Mesenchymal stem cell (in vitro differentiated cells and primary cell): ENCODE measurements around the gene KRTAP21-3. TPM values are rescaled to one million over a fixed set of nuclear protein-coding genes. Genes with fewer than 3 reads are reported as not detected.

Experiments used
- DNase-seq: peaks from one replicate; pipeline ENCODE4 v3.0.0-alpha.2; 2013
- H2AFZ ChIP-seq: one replicate; pipeline ENCODE4 v1.6.1; 2013; ENCODE audit warnings: low read depth, mild to moderate bottlenecking, control low read depth, inconsistent platforms, low read length, moderate library complexity
- H2AK5ac ChIP-seq: 2 replicates; pipeline ENCODE4 v1.6.1; 2013; ENCODE audit warnings: low read length, moderate library complexity, mild to moderate bottlenecking, inconsistent platforms; ENCODE audit not compliant: severe bottlenecking
- H2BK120ac ChIP-seq: one replicate; pipeline ENCODE4 v1.6.1; 2013; ENCODE audit warnings: low read depth, mild to moderate bottlenecking, inconsistent platforms, low read length, moderate library complexity
- H2BK12ac ChIP-seq, 2 experiments: one replicate each; pipeline ENCODE4 v1.6.1; 2013; ENCODE audit warnings: inconsistent platforms in 2 of 2, low read length in 2 of 2, mild to moderate bottlenecking in 2 of 2, moderate library complexity in 2 of 2, control low read depth in 1 of 2
- H2BK15ac ChIP-seq: one replicate; pipeline ENCODE4 v1.6.1; 2013; ENCODE audit warnings: mild to moderate bottlenecking, low read depth, inconsistent platforms; ENCODE audit not compliant: poor library complexity, severe bottlenecking
- H2BK5ac ChIP-seq: 2 replicates; pipeline ENCODE4 v1.6.1; 2013; ENCODE audit warnings: low read depth, mild to moderate bottlenecking, low read length, control low read depth, inconsistent platforms; ENCODE audit not compliant: poor library complexity, severe bottlenecking
- H3K14ac ChIP-seq, 2 experiments: one replicate each; pipeline ENCODE4 v1.6.1; 2013; ENCODE audit warnings: inconsistent platforms in 2 of 2, low read length in 2 of 2, control low read depth in 1 of 2, mild to moderate bottlenecking in 1 of 2, moderate library complexity in 1 of 2
- H3K18ac ChIP-seq, 2 experiments: one replicate each; pipeline ENCODE4 v1.6.1; 2013; ENCODE audit warnings: inconsistent platforms in 2 of 2, low read length in 2 of 2, control low read depth in 1 of 2, low read depth in 1 of 2, mild to moderate bottlenecking in 1 of 2
- H3K23ac ChIP-seq, 2 experiments: one replicate each; pipeline ENCODE4 v1.6.1; 2013; ENCODE audit warnings: inconsistent platforms in 2 of 2, low read length in 2 of 2, mild to moderate bottlenecking in 2 of 2, moderate library complexity in 2 of 2, control low read depth in 1 of 2
- H3K27ac ChIP-seq: 2 replicates; pipeline ENCODE4 v1.5.1; 2013; ENCODE audit warnings: mild to moderate bottlenecking, moderate library complexity, low read length, control low read depth, inconsistent platforms; ENCODE audit not compliant: poor library complexity, severe bottlenecking
- H3K27me3 ChIP-seq, 2 experiments: 2 replicates each; pipeline versions ENCODE4 v1.6.1 to v1.7.0; 2013; ENCODE audit warnings: low read length in 2 of 2, mild to moderate bottlenecking in 2 of 2, moderate library complexity in 2 of 2, control low read depth in 1 of 2, inconsistent platforms in 1 of 2; ENCODE audit not compliant: control insufficient read depth in 1 of 2, insufficient read depth in 1 of 2
- H3K36me3 ChIP-seq, 2 experiments: 2 replicates each; pipeline versions ENCODE4 v1.6.1 to v1.7.0; 2013; ENCODE audit warnings: low read length in 2 of 2, control low read depth in 1 of 2, inconsistent platforms in 1 of 2, low read depth in 1 of 2, mild to moderate bottlenecking in 1 of 2; ENCODE audit not compliant: insufficient read depth in 2 of 2, control insufficient read depth in 1 of 2
- H3K4ac ChIP-seq, 2 experiments: one replicate each; pipeline ENCODE4 v1.6.1; 2013; ENCODE audit warnings: inconsistent platforms in 2 of 2, low read length in 2 of 2, mild to moderate bottlenecking in 2 of 2, moderate library complexity in 2 of 2, control low read depth in 1 of 2, low read depth in 1 of 2
- H3K4me1 ChIP-seq: 2 replicates; pipeline ENCODE4 v1.6.1; 2013; ENCODE audit warnings: low read depth, low read length, control low read depth; ENCODE audit not compliant: control insufficient read depth, insufficient read depth
- H3K4me2 ChIP-seq: 2 replicates; pipeline ENCODE4 v1.6.1; 2013; ENCODE audit warnings: low read length, mild to moderate bottlenecking, inconsistent platforms; ENCODE audit not compliant: poor library complexity, severe bottlenecking
- H3K4me3 ChIP-seq, 2 experiments: 2 replicates each; pipeline versions ENCODE4 v1.5.1 to v1.7.0; 2013; ENCODE audit warnings: low read length in 2 of 2, mild to moderate bottlenecking in 2 of 2, control low read depth in 1 of 2, low read depth in 1 of 2; ENCODE audit not compliant: insufficient read depth in 1 of 2
- H3K79me1 ChIP-seq: replicated peaks from 2 replicates; pipeline ENCODE4 v1.6.1; 2013; ENCODE audit warnings: mild to moderate bottlenecking, control low read depth, low read length, inconsistent platforms; ENCODE audit not compliant: poor library complexity, severe bottlenecking
- H3K9ac ChIP-seq: 2 replicates; pipeline ENCODE4 v1.7.0; 2013; ENCODE audit warnings: mild to moderate bottlenecking, low read length, moderate library complexity
- H3K9me3 ChIP-seq: 2 replicates; pipeline ENCODE4 v1.7.0; 2013; ENCODE audit warnings: mild to moderate bottlenecking, low read length; ENCODE audit not compliant: control insufficient read depth
- H4K8ac ChIP-seq: one replicate; pipeline ENCODE4 v1.6.1; 2013; ENCODE audit warnings: inconsistent platforms, mild to moderate bottlenecking, low read length, moderate library complexity
- H4K91ac ChIP-seq: one replicate; pipeline ENCODE4 v1.6.1; 2013; ENCODE audit warnings: mild to moderate bottlenecking, low read length, inconsistent platforms
- WGBS: methylation state at CpG from one replicate; pipeline ENCODE4 v1.1.7; 2013; ENCODE audit warnings: mixed read lengths; 5-methylcytosine and 5-hydroxymethylcytosine counted together
- small RNA-seq: library from polyadenylated mRNA; stranded (forward); fragments of <200 nt; extraction: miRNeasy Mini kit (QIAGEN cat#:217004); gene quantifications from one replicate; pipeline ENCODE3, GENCODE V24; 2013; ENCODE audit warnings: low read depth

Gene KRTAP21-3

GRCh38 chr21:30674312-30674711, 44.3 kb downstream of the KRTAP21-3 start:
- no peak overlapping the region for H3K23ac ChIP-seq
- H3K18ac ChIP-seq, result no peak overlapping the region
- H3K27me3 ChIP-seq, result no peaks in the 10 kb centered on the region
- peaks cover 12% of the 10 kb centered on the region for H3K9me3 ChIP-seq
- no peak for DNase-seq
- H3K14ac ChIP-seq, result no peak overlapping the region
- WGBS, result 67% methylated on average over 1 of the region's 1 CpG
- H3K36me3 ChIP-seq, result no peaks in the 10 kb centered on the region
- no peak overlapping the region for H3K4ac ChIP-seq
- no peak overlapping the region for H2BK120ac ChIP-seq
- no peak overlapping the region for H2AFZ ChIP-seq
- no peak overlapping the region for H2AK5ac ChIP-seq
- H2BK12ac ChIP-seq, result no peak overlapping the region
- no peak overlapping the region for H2BK15ac ChIP-seq
- no peak overlapping the region for H3K4me3 ChIP-seq
- no peaks in the 10 kb centered on the region for H3K79me1 ChIP-seq
- H4K8ac ChIP-seq, result no peak overlapping the region
- no peak overlapping the region for H4K91ac ChIP-seq
- no peak overlapping the region for H3K4me2 ChIP-seq
- H3K27ac ChIP-seq, result no peak overlapping the region
- no peak overlapping the region for H3K9ac ChIP-seq
- no peak overlapping the region for H2BK5ac ChIP-seq
- H3K4me1 ChIP-seq, result no peaks in the 10 kb centered on the region

GRCh38 chr21:30672985-30673650, 45.5 kb downstream of the KRTAP21-3 start:
- Histone ChIP-seq H2AK5ac (no peak overlapping the region), H3K9me3 (peaks cover 7% of the 10 kb centered on the region), H2BK5ac (no peak overlapping the region), H3K36me3 (no peaks in the 10 kb centered on the region), H3K23ac (no peak overlapping the region), H3K27me3 (no peaks in the 10 kb centered on the region), H3K9ac (no peak overlapping the region), H3K27ac (no peak overlapping the region), H3K79me1 (no peaks in the 10 kb centered on the region), H2AFZ (no peak overlapping the region), H2BK15ac (no peak overlapping the region), H3K18ac (no peak overlapping the region), H2BK120ac (no peak overlapping the region), H3K4me3 (no peak overlapping the region), H2BK12ac (no peak overlapping the region), H3K4me2 (no peak overlapping the region), H3K4ac (no peak overlapping the region), H4K91ac (no peak overlapping the region), H3K14ac (no peak overlapping the region), H3K4me1 (no peaks in the 10 kb centered on the region), H4K8ac (no peak overlapping the region)
- no peak for DNase-seq
- 0% methylated on average over 1 of the region's 2 CpGs for WGBS

GRCh38 chr21:30668776-30669175, 49.8 kb downstream of the KRTAP21-3 start:
- H3K27me3 ChIP-seq, result no peaks in the 10 kb centered on the region
- H3K4ac ChIP-seq, result no peak overlapping the region
- WGBS, result 80% methylated on average over 1 of the region's 1 CpG
- no peak overlapping the region for H2BK5ac ChIP-seq
- no peaks in the 10 kb centered on the region for H3K4me1 ChIP-seq
- H2AK5ac ChIP-seq, result no peak overlapping the region
- H3K4me3 ChIP-seq, result no peak overlapping the region
- no peak overlapping the region for H2BK15ac ChIP-seq
- H3K23ac ChIP-seq, result no peak overlapping the region
- no peak overlapping the region for H3K27ac ChIP-seq
- no peak overlapping the region for H4K91ac ChIP-seq
- no peak overlapping the region for H2BK12ac ChIP-seq
- no peak for DNase-seq
- no peak overlapping the region for H2BK120ac ChIP-seq
- no peak overlapping the region for H3K18ac ChIP-seq
- no peak overlapping the region for H3K14ac ChIP-seq
- no peak overlapping the region for H3K9ac ChIP-seq
- H4K8ac ChIP-seq, result no peak overlapping the region
- no peak overlapping the region for H2AFZ ChIP-seq
- H3K4me2 ChIP-seq, result no peak overlapping the region
- H3K9me3 ChIP-seq, result no peaks in the 10 kb centered on the region
- no peaks in the 10 kb centered on the region for H3K36me3 ChIP-seq
- no peaks in the 10 kb centered on the region for H3K79me1 ChIP-seq

Small RNA genes lying within 50 kb of the gene (small RNA-seq; reads per million reads assigned to genes)
- gene AP000244.1, result not detected
- not detected for gene KRTAP21-3
